Measurements from ENCODE around the gene ATP9B. TPM values are rescaled to one million over a fixed set of nuclear protein-coding genes. Genes with fewer than 3 reads are reported as not detected.
"Not testable (repeated sequence)": the region's sequence is repeated elsewhere in the genome, so short reads cannot be mapped to it uniquely, and the experiment has no call there.

Gene ATP9B
- total and polyA plus RNA-seq, 3 donors from 2014 or later = 32.4 to 113 (median 78.2) TPM

DNA sequence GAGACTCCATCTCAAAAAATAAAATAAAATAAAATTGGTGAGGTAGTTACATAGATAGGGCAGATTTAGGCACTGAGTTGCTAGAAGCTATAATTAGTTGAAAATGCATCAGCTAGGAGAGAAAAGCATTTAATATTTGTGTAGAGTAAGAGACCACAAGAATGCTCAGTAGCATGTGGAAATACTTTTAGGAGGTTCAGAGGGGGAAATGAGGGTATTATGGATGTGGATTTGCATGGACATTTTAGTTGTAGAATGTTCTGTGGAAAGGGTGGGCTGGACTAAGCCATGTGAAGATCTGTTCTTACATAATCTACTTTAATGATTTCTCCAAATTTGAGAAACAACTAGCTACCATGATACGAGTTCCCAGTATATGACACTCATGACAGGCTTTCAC lies 95.5 kb downstream of the ATP9B start:
- WGBS, 2 donors = 83 to 100% methylated on average over 1 of the region's 1 CpG
- Histone ChIP-seq H3K4me3 (no peak overlapping the region), H3K9me3 (no peaks in the 10 kb centered on the region), H3K27me3 (no peaks in the 10 kb centered on the region), H3K36me3 (ENCODE audit: low read depth, missing control alignments) (no peaks in the 10 kb centered on the region), H3K27ac (no peak overlapping the region), H3K4me1 (no peaks in the 10 kb centered on the region)
- no peak for DNase-seq
- no peak for TF ChIP-seq POLR2A (IDR thresholded peaks at IDR 0.05)
- TF ChIP-seq, protein P1, sequence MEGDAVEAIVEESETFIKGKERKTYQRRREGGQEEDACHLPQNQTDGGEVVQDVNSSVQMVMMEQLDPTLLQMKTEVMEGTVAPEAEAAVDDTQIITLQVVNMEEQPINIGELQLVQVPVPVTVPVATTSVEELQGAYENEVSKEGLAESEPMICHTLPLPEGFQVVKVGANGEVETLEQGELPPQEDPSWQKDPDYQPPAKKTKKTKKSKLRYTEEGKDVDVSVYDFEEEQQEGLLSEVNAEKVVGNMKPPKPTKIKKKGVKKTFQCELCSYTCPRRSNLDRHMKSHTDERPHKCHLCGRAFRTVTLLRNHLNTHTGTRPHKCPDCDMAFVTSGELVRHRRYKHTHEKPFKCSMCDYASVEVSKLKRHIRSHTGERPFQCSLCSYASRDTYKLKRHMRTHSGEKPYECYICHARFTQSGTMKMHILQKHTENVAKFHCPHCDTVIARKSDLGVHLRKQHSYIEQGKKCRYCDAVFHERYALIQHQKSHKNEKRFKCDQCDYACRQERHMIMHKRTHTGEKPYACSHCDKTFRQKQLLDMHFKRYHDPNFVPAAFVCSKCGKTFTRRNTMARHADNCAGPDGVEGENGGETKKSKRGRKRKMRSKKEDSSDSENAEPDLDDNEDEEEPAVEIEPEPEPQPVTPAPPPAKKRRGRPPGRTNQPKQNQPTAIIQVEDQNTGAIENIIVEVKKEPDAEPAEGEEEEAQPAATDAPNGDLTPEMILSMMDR (IDR thresholded peaks at IDR 0.05) = no peak
- intact Hi-C loops (cut with DNase I; ENCODE audit: low total_unique reads) = no loop called here

DNA sequence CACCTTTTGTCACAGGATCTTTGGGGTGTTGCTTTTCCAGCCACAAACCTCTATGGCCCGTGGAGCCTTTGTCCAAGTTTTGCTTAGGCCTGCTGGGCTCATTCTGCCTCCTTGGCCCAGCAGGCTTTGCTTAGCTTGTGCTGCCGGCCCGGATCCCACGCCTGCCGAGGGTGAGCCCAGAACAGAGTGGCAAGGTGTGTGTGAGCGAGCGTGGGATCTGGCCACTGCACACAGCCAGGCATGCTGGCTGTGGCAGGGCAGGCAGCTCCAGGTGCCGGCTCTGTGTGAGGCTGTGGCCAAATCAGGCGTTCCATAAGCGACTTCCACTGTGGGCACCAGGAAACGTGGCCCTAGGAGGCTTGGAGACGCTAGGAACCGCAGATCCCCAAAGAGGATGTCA lies 97.5 kb downstream of the ATP9B start:
- TF ChIP-seq, protein P1 (IDR thresholded peaks at IDR 0.05) = no peak
- no peak for TF ChIP-seq POLR2A (IDR thresholded peaks at IDR 0.05)
- no peaks in the 10 kb centered on the region for H3K4me1 ChIP-seq
- intact Hi-C loops (cut with DNase I; ENCODE audit: low total_unique reads) = no loop called here
- no peaks in the 10 kb centered on the region for H3K27me3 ChIP-seq
- 69 to 83% methylated on average over 4 to 13 of the region's 13 CpGs for WGBS, 2 donors
- peak overlapping the region in 1 of 2 donors; percentile 45 for H3K4me3 ChIP-seq
- no peaks in the 10 kb centered on the region for H3K36me3 ChIP-seq (ENCODE audit: low read depth, missing control alignments)
- no peak for DNase-seq
- no peaks in the 10 kb centered on the region for H3K9me3 ChIP-seq
- no peak overlapping the region for H3K27ac ChIP-seq

DNA sequence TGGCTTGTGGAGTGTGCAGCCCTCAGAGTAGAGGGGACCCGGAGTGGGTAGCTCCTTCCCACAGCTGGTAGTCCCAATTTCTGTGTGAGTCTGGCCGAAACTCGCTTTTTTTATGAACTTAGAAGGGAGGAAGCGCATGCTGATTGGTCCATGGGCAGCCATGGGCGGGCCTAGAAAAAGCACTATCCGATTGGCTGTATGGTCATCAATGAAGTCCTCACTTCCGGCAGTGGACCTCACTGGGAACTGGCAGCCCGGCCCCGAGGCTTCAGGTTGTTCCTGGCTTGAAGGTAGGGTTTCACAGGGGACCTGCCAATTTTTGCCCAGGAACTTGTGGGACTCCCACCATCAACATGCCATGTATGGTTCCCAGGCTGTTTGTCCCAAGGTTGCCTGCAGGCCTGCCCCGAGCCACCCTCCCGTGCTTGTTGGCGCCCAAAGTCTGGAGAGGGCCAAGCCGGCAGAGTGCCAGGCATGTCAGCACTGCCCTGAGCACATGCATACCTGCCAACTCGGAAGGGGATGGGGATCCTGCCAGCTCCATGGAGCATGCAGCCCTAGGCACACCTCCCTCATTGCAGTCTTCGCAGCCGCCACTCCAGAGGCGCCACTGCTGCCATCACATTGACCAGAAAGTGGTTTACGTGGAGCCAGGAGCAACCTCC lies 98.5 kb downstream of the ATP9B start:
- peak overlapping the region in 1 of 2 donors; percentile 45 for H3K4me3 ChIP-seq
- no peaks in the 10 kb centered on the region for H3K36me3 ChIP-seq (ENCODE audit: low read depth, missing control alignments)
- intact Hi-C loops (cut with DNase I; ENCODE audit: low total_unique reads) = no loop called here
- no peak for TF ChIP-seq POLR2A (IDR thresholded peaks at IDR 0.05)
- TF ChIP-seq, protein P1 (IDR thresholded peaks at IDR 0.05) = no peak
- H3K4me1 ChIP-seq = no peaks in the 10 kb centered on the region
- WGBS, 2 donors = 48 to 80% methylated on average over 7 to 18 of the region's 18 CpGs
- H3K27me3 ChIP-seq = no peaks in the 10 kb centered on the region
- no peaks in the 10 kb centered on the region for H3K9me3 ChIP-seq
- no peak overlapping the region for H3K27ac ChIP-seq
- DNase-seq = peak; percentile 67

DNA sequence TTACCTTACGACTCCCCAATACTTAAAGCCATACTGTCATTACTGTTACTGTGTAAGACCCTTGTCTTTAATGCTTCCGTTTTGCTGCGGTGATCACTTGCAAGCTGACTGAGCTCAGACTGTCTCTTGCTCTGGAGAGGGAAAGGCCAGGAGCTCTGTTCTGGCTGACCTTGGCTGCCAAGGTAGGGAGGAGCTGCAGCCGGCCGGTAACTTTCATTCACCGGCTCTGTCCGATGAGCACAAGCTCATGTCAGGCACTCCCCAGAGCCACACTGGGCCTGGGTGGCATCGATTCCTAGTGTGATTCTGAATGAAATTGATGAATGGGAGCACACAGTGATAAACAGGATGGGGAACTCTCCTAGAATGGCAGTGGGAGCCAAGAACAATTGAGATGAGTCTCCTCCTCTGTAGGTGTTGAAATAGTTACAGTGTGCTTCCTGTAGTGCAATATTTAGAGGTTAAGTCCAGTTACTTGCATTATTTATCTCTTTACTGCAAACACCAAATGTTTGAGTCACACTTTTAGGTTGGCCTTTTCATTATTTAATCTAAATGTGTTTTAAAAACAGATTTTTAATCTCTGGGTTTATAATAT lies 100.9 kb downstream of the ATP9B start:
- DNase-seq = no peak
- Histone ChIP-seq H3K27ac (no peak overlapping the region), H3K27me3 (no peaks in the 10 kb centered on the region), H3K36me3 (ENCODE audit: low read depth, missing control alignments) (no peaks in the 10 kb centered on the region), H3K4me1 (no peaks in the 10 kb centered on the region), H3K4me3 (no peak overlapping the region), H3K9me3 (no peaks in the 10 kb centered on the region)
- intact Hi-C loops (cut with DNase I; ENCODE audit: low total_unique reads) = no loop called here
- TF ChIP-seq, protein P1 (IDR thresholded peaks at IDR 0.05) = no peak
- TF ChIP-seq POLR2A (IDR thresholded peaks at IDR 0.05) = no peak
- WGBS, 2 donors = 29 to 45% methylated on average over 8 of the region's 8 CpGs

DNA sequence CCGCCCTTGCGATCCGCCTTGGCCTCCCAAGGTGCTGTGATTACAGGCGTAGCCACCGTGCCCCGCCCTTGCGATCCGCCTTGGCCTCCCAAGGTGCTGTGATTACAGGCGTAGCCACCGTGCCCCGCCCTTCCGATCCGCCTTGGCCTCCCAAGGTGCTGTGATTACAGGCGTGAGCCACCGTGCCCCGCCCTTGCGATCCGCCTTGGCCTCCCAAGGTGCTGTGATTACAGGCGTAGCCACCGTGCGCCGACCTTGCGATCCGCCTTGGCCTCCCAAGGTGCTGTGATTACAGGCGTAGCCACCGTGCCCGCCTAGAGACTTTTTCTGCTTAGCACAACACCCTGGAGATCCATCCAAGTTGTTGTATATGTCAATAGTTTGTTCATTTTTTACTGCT lies 103.1 kb downstream of the ATP9B start:
- H3K4me3 ChIP-seq; intact Hi-C loops (cut with DNase I; ENCODE audit: low total_unique reads); H3K9me3 ChIP-seq; DNase-seq; H3K4me1 ChIP-seq; H3K27ac ChIP-seq; H3K36me3 ChIP-seq (ENCODE audit: low read depth, missing control alignments); H3K27me3 ChIP-seq: not testable (repeated sequence)
- WGBS, 2 donors = 80 to 93% methylated on average over 13 to 19 of the region's 27 CpGs
